ENCODE data around the gene MRPS15. TPM values are rescaled to one million over a fixed set of nuclear protein-coding genes. Genes with fewer than 3 reads are reported as not detected.

Gene MRPS15
- total RNA-seq, 1 donor from 2014 or later = 67.0 TPM

GRCh38 chr1:36406440-36406839, 57.7 kb downstream of the MRPS15 start:
- Mint-ChIP-seq H3K36me3 (ENCODE audit: low read depth) (no peaks in the 10 kb centered on the region), H3K4me3 (no peak overlapping the region), H3K4me1 (peaks cover 15% of the 10 kb centered on the region), H3K27ac (peak overlapping the region; percentile 12), H3K9me3 (peaks cover 2% of the 10 kb centered on the region), H3K27me3 (no peaks in the 10 kb centered on the region)
- no peak for TF ChIP-seq CTCF (IDR thresholded peaks at IDR 0.05)
- DNase-seq = no peak
- no peak for ATAC-seq (ENCODE audit: low read depth)
- ChIA-PET POLR2A (interaction anchor here (1.4 kb wide), 1 partner anchor 9 kb away, joined by 4 read pairs; the partner anchor contains the start of gene LSM10), CTCF (interaction anchor here (1.3 kb wide), 1 partner anchor 13 kb away, joined by 4 read pairs; no protein-coding TSS in a partner anchor)
- intact Hi-C loops (cut with micrococcal nuclease) = no loop called here

Other genes with a start within 250 kb of the MRPS15 start
- 142 and 145 TPM in 2 replicates for gene THRAP3, start 239.9 kb downstream of the MRPS15 start, total RNA-seq
- gene SH3D21, start 158.0 kb downstream of the MRPS15 start, total RNA-seq = 9.9 and 11.5 TPM in 2 replicates
- 1.2 and 1.3 TPM in 2 replicates for gene EVA1B, start 140.7 kb downstream of the MRPS15 start, total RNA-seq
- 62.7 and 63.7 TPM in 2 replicates for gene STK40, start 78.5 kb downstream of the MRPS15 start, total RNA-seq
- 59.8 and 62.7 TPM in 2 replicates for gene LSM10, start 66.5 kb downstream of the MRPS15 start, total RNA-seq
- gene OSCP1, start 13.9 kb downstream of the MRPS15 start, total RNA-seq = 1.2 and 1.8 TPM in 2 replicates
- gene CSF3R, start 18.5 kb upstream of the MRPS15 start, total RNA-seq = 0.12 TPM in 1 of 2 replicates, not detected in the other